CD4-positive, alpha-beta T cell treated with Interleukin-1 beta for 1 hour (primary cell): ENCODE data around the gene IQUB.
"Not testable (repeated sequence)": the region's sequence is repeated elsewhere in the genome, so short reads cannot be mapped to it uniquely, and the experiment has no call there.

Experiments
- DNase-seq, 2 donors: peaks; one replicate each; pipeline ENCODE4 v3.0.0-alpha.2; 2020 to 2022

The IQUB gene

GRCh38 chr7:123485187-123485586 is 49.2 kb downstream of the IQUB start:
- DNase-seq, result no peak

GRCh38 chr7:123484199-123484598 is 50.2 kb downstream of the IQUB start:
- DNase-seq, result no peak

- DNase-seq, result no peak
Observed at GRCh38 chr7:123480107-123480506, 54.3 kb downstream of the IQUB start.

GRCh38 chr7:123478056-123478455 is 56.3 kb downstream of the IQUB start:
- DNase-seq, result not testable (repeated sequence)

GRCh38 chr7:123472750-123473445 is 61.5 kb downstream of the IQUB start:
- DNase-seq, result no peak

GRCh38 chr7:123472327-123472726 is 62.1 kb downstream of the IQUB start:
- DNase-seq, result no peak

- DNase-seq, result no peak
Observed at GRCh38 chr7:123468303-123468702, 66.1 kb downstream of the IQUB start.

- DNase-seq, result no peak
Observed at GRCh38 chr7:123463890-123464289, 70.5 kb downstream of the IQUB start.

- DNase-seq, result no peak
Observed at GRCh38 chr7:123460616-123461015, 73.8 kb downstream of the IQUB start.

GRCh38 chr7:123455965-123456470 is 78.4 kb downstream of the IQUB start:
- DNase-seq, result no peak

- no peak for DNase-seq
Observed at GRCh38 chr7:123440101-123440548, 94.3 kb downstream of the IQUB start.

GRCh38 chr7:123439191-123439590 is 95.2 kb downstream of the IQUB start:
- DNase-seq, result no peak

- DNase-seq, result no peak
Observed at GRCh38 chr7:123437447-123437995, 96.9 kb downstream of the IQUB start.

GRCh38 chr7:123435080-123435700 is 99.2 kb downstream of the IQUB start:
- no peak for DNase-seq

GRCh38 chr7:123433665-123434064 is 100.7 kb downstream of the IQUB start:
- DNase-seq, result no peak

- no peak for DNase-seq
Observed at GRCh38 chr7:123432601-123433000, 101.8 kb downstream of the IQUB start.

GRCh38 chr7:123431075-123431614 is 103.2 kb downstream of the IQUB start:
- no peak for DNase-seq

- no peak for DNase-seq
Observed at GRCh38 chr7:123425246-123425645, 109.1 kb downstream of the IQUB start.

- DNase-seq, result no peak
Observed at GRCh38 chr7:123424463-123424862, 109.9 kb downstream of the IQUB start.

- DNase-seq, result no peak
Observed at GRCh38 chr7:123423622-123424021, 110.8 kb downstream of the IQUB start.

GRCh38 chr7:123417580-123417979 is 116.8 kb downstream of the IQUB start:
- no peak for DNase-seq

GRCh38 chr7:123415625-123416024 is 118.8 kb downstream of the IQUB start:
- no peak for DNase-seq

- DNase-seq, result no peak
Observed at GRCh38 chr7:123410273-123410904, 124.0 kb downstream of the IQUB start.
